Measurements from ENCODE around the gene ERN2. TPM values are rescaled to one million over a fixed set of nuclear protein-coding genes. Genes with fewer than 3 reads are reported as not detected.
A peak's percentile ranks its signal among the peaks of the same experiment; 100 is the strongest.

ERN2 gene
- total and polyA plus RNA-seq, 2 of the 13 experiments (the other 11 are each of a cell fraction or from before 2014, with no cell fraction given) = 2.2 to 3.5 TPM

GRCh38 chr16:23694644-23695373 is 18.2 kb downstream of the ERN2 start (continued):
- no peak for TF ChIP-seq MIXL1 (CRISPR knock-in tag; IDR thresholded peaks at IDR 0.05)
- TF ChIP-seq U2AF1 (optimal IDR thresholded peaks at IDR 0.05; ENCODE audit: low read depth, low read length) = no peak
- TF ChIP-seq GPBP1L1 (CRISPR knock-in tag; IDR thresholded peaks at IDR 0.05) = no peak
- no peak for TF ChIP-seq ZBTB44 (CRISPR knock-in tag; IDR thresholded peaks at IDR 0.05)
- TF ChIP-seq MTF2 (CRISPR knock-in tag; IDR thresholded peaks at IDR 0.05; ENCODE audit: borderline replicate concordance) = 0 out of 2 replicates have a peak, but pooled peaks have one; percentile 17
- no peak for TF ChIP-seq POLR2A (IDR thresholded peaks at IDR 0.05; ENCODE audit: insufficient read depth in 1 of 2, low read depth in 2 of 2, low read length in 2 of 2)
- peak; percentile 91; the same call in 1 of the 2 replicates for TF ChIP-seq MEIS1 (CRISPR knock-in tag; IDR thresholded peaks at IDR 0.05; ENCODE audit: borderline replicate concordance)
- TF ChIP-seq ZNF276 (CRISPR knock-in tag; IDR thresholded peaks at IDR 0.05; ENCODE audit: low read depth) = peak; percentile 48; the same call in 1 of the 2 replicates
- no peak for TF ChIP-seq EZH2 (conservative IDR thresholded peaks at IDR 0.05; ENCODE audit: low read depth, low read length)
- no peak for TF ChIP-seq HNF4G (IDR thresholded peaks at IDR 0.05; ENCODE audit: borderline replicate concordance, low read depth, low read length)
- TF ChIP-seq HNF4G (CRISPR knock-in tag; IDR thresholded peaks at IDR 0.05; ENCODE audit: borderline replicate concordance, low read depth) = no peak
- TF ChIP-seq, protein P1, sequence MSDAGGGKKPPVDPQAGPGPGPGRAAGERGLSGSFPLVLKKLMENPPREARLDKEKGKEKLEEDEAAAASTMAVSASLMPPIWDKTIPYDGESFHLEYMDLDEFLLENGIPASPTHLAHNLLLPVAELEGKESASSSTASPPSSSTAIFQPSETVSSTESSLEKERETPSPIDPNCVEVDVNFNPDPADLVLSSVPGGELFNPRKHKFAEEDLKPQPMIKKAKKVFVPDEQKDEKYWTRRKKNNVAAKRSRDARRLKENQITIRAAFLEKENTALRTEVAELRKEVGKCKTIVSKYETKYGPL (CRISPR knock-in tag; IDR thresholded peaks at IDR 0.05) = no peak
- TF ChIP-seq ZNF232 (CRISPR knock-in tag; IDR thresholded peaks at IDR 0.05; ENCODE audit: borderline replicate concordance) = no peak
- peak; percentile 77; the same call in 1 of the 2 replicates for TF ChIP-seq ZNF556 (CRISPR knock-in tag; IDR thresholded peaks at IDR 0.05; ENCODE audit: borderline replicate concordance)
- TF ChIP-seq ZNF775 (CRISPR knock-in tag; IDR thresholded peaks at IDR 0.05; ENCODE audit: borderline replicate concordance) = no peak
- TF ChIP-seq ZNF782 (CRISPR knock-in tag; IDR thresholded peaks at IDR 0.05; ENCODE audit: borderline replicate concordance) = peak; percentile 78; the same call in 1 of the 2 replicates
- TF ChIP-seq EHMT2 (IDR thresholded peaks at IDR 0.05; ENCODE audit: borderline replicate concordance, low read depth, low read length) = no peak
- TF ChIP-seq REPIN1 (CRISPR knock-in tag; IDR thresholded peaks at IDR 0.05; ENCODE audit: borderline replicate concordance, low read depth) = peak; percentile 87
- no peak for TF ChIP-seq SUZ12 (IDR thresholded peaks at IDR 0.05; ENCODE audit: low read depth, low read length)
- 0 out of 2 replicates have a peak, but pooled peaks have one; percentile 37 for TF ChIP-seq TAF1 (CRISPR knock-in tag; IDR thresholded peaks at IDR 0.05)
- TF ChIP-seq NBN (conservative IDR thresholded peaks at IDR 0.05) = no peak
- no peak for TF ChIP-seq RNF219 (CRISPR knock-in tag; IDR thresholded peaks at IDR 0.05)
- TF ChIP-seq KLF11 (CRISPR knock-in tag; IDR thresholded peaks at IDR 0.05) = no peak

Data from HepG2 (cell line).